Measurements from ENCODE around the gene MYO5B. TPM values are rescaled to one million over a fixed set of nuclear protein-coding genes. Genes with fewer than 3 reads are reported as not detected.

The MYO5B gene
- polyA plus RNA-seq, 2 of the 4 experiments (the other 2 are of a cell fraction) = 6.4 to 18.4 TPM

DNA sequence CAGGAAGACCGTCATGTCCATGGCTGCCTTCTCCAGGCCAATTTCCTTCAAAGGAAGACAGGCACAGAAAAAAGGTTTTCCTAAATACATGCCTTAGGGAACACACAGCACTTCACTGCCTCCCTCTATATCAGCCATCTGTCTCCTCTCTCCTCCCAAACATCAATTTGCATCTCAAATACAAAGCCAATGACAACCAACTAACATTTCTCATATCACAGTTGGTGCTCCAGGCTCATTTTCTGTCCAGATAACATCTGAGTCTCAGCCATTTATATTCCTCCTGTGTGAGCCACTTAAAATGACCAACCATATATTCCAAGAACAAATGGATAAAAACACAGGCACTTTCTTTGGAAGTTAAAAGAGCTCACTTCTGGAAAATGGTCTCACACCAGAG is 319.2 kb downstream of the MYO5B start:
- Histone ChIP-seq H3K9me3 (no peaks in the 10 kb centered on the region), H3K4me2 (no peak overlapping the region), H3K27ac (no peak overlapping the region), H3K4me3 (no peak overlapping the region), H3K4me1 (no peaks in the 10 kb centered on the region)
- 0% methylated on average over 1 of the region's 1 CpG for WGBS (ENCODE audit: missing lambda C conversion rate)
- CTCF ChIA-PET = interaction anchor here (0.6 to 5.5 kb wide), 3 partner anchors 15 to 698 kb away, joined by 3 to 33 read pairs (median 4); no protein-coding TSS in a partner anchor
- no peak for ATAC-seq
- POLR2A ChIA-PET = no interaction called here
- no peak for FAIRE-seq
- no peak for DNase-seq (ENCODE audit: low read depth in 1 of 2, low spot score in 1 of 2)
- TF ChIP-seq, protein P1, sequence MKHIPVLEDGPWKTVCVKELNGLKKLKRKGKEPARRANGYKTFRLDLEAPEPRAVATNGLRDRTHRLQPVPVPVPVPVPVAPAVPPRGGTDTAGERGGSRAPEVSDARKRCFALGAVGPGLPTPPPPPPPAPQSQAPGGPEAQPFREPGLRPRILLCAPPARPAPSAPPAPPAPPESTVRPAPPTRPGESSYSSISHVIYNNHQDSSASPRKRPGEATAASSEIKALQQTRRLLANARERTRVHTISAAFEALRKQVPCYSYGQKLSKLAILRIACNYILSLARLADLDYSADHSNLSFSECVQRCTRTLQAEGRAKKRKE (CRISPR knock-in tag; IDR thresholded peaks at IDR 0.05; ENCODE audit: low read depth) = no peak
- TF ChIP-seq ZC3H11A (IDR thresholded peaks at IDR 0.05) (no peak), FOSB (CRISPR knock-in tag; IDR thresholded peaks at IDR 0.05) (no peak), HOXB5 (CRISPR knock-in tag; IDR thresholded peaks at IDR 0.05) (no peak), TP53 (CRISPR knock-in tag; IDR thresholded peaks at IDR 0.05) (no peak), NPAS2 (CRISPR knock-in tag; IDR thresholded peaks at IDR 0.05; ENCODE audit: borderline replicate concordance) (no peak), CBX2 (IDR thresholded peaks at IDR 0.05; ENCODE audit: borderline replicate concordance, low read depth) (no peak)

DNA sequence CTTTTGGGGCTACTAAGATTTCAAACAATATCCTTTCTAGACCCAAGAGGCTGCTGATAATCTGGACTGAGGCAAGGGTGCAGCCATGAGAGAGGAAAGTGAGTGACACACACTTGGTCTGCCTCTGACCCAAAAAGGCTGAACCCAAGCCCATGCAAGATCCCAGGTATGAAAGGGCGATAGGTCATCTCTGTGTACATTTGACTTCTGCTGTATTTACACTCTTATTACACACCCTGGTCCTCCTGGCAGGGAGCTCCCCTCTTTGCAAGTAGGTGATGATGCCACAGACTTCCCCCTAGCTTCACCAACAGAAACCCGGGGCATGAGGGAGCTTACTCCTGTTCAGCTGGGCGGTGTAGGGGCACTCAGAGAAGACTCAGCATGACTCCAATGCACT is 319.8 kb downstream of the MYO5B start:
- ATAC-seq = no peak
- WGBS (ENCODE audit: missing lambda C conversion rate) = 13% methylated on average over 2 of the region's 3 CpGs

More for the DNA sequence above, 319.8 kb downstream of the MYO5B start:
- FAIRE-seq (no peak), DNase-seq (ENCODE audit: low read depth in 1 of 2, low spot score in 1 of 2) (no peak)
- Histone ChIP-seq H3K4me2 (no peak overlapping the region), H3K9me3 (no peaks in the 10 kb centered on the region), H3K27ac (no peak overlapping the region), H3K4me3 (no peak overlapping the region), H3K4me1 (no peaks in the 10 kb centered on the region)
- ChIA-PET POLR2A (no interaction called here), CTCF (interaction anchor here (0.6 to 5.5 kb wide), 2 partner anchors 14 to 140 kb away, joined by 4 to 33 read pairs; no protein-coding TSS in a partner anchor)
- TF ChIP-seq RCOR1 (IDR thresholded peaks at IDR 0.05; ENCODE audit: low read depth, low read length) (no peak), BCL3 (IDR thresholded peaks at IDR 0.05) (no peak), ZC3H11A (IDR thresholded peaks at IDR 0.05) (no peak), HDAC2 (IDR thresholded peaks at IDR 0.05) (no peak), HOXB5 (CRISPR knock-in tag; IDR thresholded peaks at IDR 0.05) (no peak), BHLHE40 (IDR thresholded peaks at IDR 0.05; ENCODE audit: low read depth, low read length) (no peak), E2F6 (IDR thresholded peaks at IDR 0.05; ENCODE audit: borderline replicate concordance, low read depth) (no peak), KDM5A (IDR thresholded peaks at IDR 0.05) (no peak), MAX (IDR thresholded peaks at IDR 0.05) (no peak), HES2 (IDR thresholded peaks at IDR 0.05) (no peak), FOXS1 (CRISPR knock-in tag; IDR thresholded peaks at IDR 0.05) (no peak), FOSB (CRISPR knock-in tag; IDR thresholded peaks at IDR 0.05) (no peak), HEYL (CRISPR knock-in tag; IDR thresholded peaks at IDR 0.05) (no peak), EP300 (IDR thresholded peaks at IDR 0.05) (no peak)
- TF ChIP-seq, protein P2, sequence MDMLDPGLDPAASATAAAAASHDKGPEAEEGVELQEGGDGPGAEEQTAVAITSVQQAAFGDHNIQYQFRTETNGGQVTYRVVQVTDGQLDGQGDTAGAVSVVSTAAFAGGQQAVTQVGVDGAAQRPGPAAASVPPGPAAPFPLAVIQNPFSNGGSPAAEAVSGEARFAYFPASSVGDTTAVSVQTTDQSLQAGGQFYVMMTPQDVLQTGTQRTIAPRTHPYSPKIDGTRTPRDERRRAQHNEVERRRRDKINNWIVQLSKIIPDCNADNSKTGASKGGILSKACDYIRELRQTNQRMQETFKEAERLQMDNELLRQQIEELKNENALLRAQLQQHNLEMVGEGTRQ (IDR thresholded peaks at IDR 0.05) = no peak
- TF ChIP-seq, protein P1 (CRISPR knock-in tag; IDR thresholded peaks at IDR 0.05; ENCODE audit: low read depth) = no peak

Measured in A549 (cell line).